GM19438 (cell line): ENCODE data around the gene YAP1.
"Not testable (repeated sequence)": the region's sequence is repeated elsewhere in the genome, so short reads cannot be mapped to it uniquely, and the experiment has no call there.

ENCODE experiments used
- ATAC-seq: cut with Tn5 transposase; IDR thresholded peaks from one replicate; pipeline ENCODE4 v1.9.1; 2021; ENCODE audit warnings: low read depth; ENCODE audit not compliant: unreplicated experiment

Gene YAP1

DNA sequence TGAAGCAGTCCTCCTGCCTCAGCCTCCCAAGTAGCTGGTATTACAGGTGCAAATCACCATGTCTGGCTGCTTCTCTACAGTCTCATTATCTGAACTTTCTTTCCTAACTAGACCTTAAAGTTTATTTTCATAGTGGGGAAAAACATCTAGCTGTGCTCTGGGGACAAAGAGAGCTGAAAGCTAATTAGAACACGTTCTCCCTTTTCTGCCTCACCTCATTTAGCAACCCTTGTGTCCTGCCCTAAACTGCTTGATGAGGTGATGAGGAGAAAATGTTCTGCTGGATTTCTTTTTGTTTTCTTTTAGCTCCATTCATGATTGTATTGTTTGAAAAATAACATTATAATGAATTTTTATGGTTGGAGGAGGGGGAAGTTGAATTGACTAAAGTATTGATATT, 84.7 kb downstream of the YAP1 start:
- ATAC-seq: no peak

DNA sequence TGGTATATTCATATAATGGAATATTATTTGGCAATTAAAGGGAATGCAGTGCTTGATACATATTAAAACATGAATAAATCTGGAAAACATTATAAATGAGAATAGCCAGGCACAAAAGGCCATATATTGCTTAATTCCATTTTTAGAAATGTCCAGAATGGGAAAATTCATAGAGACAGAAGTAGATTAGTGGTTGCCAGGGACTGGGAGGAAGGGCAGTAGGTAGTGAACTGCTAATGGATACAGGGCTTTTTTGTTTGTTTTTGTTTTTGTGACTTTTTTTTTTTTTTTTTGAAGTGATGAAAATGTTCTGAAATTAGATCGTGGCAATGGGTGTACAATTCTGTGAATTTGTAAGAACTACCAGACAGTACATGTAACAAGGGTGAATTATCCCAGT, 86.1 kb downstream of the YAP1 start:
- no peak for ATAC-seq

DNA sequence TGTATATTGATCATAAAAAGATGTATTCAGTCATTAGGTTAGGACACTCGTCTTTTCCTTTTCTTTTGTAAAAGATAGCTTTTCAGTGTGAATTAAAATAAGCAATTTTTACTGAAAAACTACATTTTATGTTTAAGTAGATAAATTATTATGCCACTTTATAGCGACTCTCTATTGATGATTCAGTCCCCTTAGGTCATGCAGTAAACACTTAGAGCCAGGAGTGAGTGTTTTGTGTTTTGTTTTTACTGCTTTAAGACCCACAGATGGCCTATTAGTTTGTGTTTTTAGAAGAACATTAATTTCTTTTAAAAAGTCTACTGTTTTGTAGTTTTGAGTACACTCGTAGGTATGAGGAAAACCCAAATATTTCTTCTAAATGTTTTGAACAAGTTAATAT, 86.6 kb downstream of the YAP1 start:
- no peak for ATAC-seq

DNA sequence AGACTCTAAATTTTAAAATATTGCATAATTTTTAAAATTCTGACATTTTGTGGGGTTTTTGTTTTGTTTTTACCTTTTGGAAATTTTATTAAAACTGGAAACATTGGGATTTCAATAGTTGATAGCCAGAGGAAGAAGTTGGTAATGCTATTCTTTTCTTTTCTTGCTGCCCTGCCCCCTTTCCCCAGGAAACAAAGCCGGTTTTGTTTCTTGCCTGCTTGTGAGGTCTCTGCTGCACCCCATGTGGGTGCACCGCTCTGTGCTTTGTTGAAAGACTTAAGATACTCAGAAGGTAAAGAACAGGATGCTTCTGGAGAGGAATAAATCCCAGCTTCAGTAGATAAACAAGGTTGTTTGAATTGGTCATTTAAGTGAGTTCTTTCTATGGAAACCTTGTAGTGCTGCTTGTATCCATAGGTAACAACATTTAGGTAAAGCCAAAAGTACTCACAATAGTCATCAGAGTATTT, 87.5 kb downstream of the YAP1 start:
- ATAC-seq: no peak

DNA sequence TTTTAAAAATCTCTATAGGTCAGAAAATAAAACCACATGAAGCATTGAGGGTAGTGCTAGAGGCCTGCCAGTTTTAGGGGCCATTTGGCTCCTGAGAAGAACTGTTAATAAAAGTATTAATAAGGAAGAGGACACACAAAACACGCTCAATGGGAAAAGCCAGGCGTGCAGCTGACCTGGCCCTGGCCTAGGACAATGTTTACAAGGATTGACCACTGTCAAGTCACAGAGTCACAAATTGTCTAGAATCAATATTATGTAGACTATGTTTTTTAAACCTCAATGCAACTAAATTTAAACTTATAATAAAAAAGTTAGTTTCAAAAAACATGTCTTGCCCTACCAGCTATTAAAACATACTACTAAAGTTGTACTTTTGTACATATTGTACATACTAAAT, 89.4 kb downstream of the YAP1 start:
- no peak for ATAC-seq

DNA sequence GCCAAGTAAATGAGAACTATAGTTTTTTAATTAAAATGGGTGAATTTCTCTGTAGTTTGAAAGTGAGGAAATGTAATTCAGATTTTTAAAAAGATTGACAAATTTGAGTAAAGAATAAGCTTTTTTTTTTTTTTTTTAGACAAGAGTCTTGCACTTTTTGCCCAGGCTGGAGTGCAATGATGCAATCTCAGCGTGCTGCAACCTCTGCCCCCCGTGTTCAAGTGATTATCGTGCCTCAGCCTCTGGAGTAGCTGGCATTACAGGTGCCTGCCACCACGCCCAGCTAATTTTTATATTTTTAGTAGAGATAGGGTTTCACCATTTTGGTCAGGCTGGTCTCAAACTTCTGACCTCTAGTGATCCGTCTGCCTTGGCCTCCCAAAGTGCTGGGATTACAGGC, 90.1 kb downstream of the YAP1 start:
- ATAC-seq: not testable (repeated sequence)

DNA sequence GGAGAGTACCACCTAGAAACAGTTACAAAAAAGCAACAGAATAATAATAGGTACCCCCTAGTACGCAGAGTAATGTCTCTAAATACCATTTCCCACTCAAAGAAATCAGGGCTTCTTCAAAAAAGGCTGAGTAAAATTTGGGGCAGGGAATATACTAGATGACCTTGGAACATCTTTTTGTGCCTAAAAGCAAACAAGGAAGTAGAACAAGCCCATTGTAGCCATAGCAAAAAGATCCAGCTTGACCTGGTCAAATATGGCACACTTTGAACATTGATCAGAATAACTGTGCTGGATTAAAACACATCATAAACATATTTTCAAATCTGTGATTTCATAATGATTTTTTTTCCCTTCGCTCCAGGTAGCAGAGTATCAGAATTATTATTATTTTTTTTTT, 91.5 kb downstream of the YAP1 start:
- ATAC-seq: no peak

DNA sequence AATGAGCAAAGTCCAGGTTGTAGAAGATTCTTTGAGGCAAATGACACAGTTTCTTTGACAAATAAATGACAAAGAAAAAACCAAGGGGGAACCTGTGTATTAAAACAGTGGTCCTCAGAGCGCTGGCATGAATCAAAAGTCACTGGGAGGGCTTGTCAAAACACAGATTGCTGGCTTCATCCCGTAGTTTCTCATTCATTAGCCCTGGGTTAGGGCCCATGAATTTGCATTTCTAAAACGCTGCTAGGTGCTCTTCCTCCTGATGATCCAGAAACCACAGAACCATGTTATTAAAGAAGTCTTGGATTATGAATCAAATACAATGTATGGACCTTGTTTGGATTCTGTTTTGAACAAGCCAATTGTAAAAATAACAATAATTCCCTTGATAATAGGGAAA, 92.7 kb downstream of the YAP1 start:
- ATAC-seq: no peak

DNA sequence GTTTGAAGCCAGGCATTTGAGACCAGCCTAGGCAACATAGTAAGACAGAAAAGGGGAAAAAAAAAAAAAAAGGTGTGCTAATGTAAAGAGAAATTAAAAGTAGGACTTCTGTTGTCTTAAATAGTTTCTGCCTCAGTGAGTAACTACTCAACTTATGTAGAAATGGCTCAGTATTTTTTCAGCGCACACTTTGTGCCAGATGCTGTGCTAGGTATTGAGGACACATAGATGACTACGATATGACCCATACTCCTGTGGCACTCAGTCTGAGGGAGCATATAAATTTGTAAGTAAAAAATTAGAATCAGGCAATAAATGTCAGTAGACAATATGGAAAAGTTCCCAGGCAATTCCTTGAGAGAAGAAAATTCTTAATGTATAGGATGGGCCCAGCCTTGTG, 93.9 kb downstream of the YAP1 start:
- no peak for ATAC-seq

DNA sequence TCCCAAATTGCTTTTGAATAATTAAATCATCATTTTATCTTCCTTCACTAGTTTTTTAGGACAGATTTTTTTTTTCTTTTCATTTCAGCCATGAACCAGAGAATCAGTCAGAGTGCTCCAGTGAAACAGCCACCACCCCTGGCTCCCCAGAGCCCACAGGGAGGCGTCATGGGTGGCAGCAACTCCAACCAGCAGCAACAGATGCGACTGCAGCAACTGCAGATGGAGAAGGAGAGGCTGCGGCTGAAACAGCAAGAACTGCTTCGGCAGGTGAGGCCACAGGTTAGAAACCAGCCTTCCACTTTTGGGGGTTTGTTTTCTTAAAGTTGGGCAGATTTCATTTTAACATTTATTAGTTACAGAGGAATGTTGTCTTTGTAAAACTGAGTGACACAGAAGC, 95.6 kb downstream of the YAP1 start:
- no peak for ATAC-seq

DNA sequence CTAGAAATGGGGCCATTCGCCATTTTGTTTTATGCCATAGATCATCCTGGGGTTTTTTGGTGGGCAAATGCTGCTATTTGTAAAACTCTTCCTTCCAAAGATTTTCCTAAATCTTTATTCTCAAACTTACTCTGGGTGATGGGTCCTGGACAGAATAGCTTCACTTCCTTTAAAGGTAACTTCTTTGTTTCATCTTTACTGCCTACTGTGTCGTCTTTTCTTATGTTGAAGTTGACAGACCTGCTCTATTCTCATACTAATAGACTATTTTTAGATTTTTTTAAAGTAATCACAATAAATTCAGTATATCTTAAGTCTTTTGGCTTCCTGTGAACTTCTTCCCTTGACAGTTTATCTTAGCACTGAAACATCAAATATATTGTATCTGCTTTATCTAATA, 98.6 kb downstream of the YAP1 start:
- ATAC-seq: no peak

DNA sequence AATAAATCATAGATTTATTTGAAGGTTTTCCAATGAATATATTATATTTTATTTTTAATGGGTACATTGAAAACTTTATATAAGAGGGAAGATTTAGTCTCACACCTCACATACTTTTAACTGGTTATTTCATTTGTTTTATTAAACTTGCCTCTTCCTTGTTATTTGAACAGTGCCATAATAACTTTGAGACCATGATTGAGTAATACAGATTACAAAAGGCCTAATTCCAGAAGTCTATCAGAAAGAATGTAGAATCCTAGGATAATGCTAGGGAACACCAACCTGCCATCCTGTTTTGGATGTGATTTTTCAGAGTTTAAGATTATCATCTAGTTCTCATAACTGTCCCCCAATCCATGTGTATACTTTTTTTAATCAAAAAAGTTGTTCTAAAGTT, 104.4 kb downstream of the YAP1 start:
- no peak for ATAC-seq

DNA sequence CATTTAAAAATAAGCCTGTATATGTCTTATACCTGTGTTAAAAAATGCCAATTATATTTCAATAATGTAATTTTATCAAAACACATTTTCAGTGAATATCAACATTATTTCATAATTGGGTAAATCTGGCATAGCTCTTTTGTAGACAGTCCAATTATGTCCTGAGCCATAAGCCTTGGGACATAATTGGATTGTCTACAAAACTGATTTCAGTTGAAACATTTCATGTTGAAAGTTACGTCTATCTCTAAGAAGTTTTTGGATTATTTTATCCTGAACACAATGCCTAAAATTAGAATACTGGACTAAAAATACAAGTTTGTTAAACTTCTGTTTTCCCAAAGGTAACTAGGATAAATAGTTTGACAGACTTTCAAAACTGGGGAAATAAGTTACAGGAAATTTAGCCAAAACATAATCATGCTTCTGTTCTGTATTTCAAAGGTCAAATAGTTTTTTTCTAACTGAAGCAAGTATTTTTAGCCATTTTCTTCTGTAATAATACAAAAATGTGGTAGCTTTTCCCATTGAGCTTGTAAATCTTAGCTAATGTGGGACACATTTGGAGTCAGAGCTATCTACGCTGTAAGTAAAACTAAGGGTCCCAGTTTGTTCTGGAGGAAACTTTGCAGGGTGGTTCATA, 106.3 kb downstream of the YAP1 start:
- ATAC-seq: no peak

DNA sequence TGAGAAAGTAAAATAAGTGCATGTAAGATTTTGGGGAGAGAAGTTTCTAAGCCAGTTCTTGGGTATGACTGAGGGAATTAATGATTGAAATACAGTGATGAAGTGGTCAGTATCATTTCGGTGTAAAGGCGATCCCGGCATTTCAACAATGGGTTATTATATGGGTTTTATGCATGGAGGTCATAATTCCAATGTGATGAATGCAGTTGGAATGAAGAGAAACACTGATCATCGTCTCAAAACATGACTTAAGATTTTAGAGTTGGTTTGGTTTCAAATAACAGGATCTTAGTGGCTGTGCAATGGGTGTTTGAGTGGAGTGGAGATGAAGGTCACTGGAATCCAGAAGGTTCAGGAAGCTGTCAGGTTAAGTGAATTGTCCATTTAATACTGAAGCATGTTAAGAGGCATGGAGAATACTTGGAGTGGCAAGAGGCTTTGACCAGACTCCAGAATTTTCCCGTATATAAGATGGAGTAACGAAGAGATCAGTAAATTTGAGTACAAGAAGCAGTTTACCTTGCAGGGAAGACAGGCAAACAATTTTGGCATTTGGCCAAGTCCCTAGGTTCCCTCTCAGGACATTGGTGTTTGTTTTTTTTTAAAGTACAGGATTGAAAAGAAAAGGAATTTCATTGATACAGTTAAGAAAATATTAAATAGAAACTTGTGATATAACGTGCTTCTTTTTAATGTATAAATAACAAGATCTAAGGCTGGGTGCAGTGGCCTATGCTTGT, 110.7 kb downstream of the YAP1 start:
- ATAC-seq: no peak

DNA sequence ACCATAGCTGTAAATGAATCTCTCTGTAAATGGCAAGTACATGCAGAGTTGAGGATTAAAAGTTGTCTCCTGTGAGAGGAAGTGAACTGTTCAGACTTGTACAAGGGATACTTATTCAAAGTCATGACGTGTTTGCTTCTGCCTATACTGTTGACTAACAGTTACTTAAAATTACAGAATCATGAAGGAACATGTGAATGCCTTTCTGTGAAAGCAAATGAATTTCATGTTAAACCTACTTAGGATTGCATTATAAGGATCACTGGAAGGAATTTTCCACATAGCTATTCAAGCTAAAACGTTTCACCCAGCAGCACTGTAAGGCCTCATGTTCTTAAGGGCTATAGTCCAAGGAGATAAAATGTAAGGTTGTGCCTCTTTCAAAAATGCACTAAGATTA, 113.6 kb downstream of the YAP1 start:
- no peak for ATAC-seq

DNA sequence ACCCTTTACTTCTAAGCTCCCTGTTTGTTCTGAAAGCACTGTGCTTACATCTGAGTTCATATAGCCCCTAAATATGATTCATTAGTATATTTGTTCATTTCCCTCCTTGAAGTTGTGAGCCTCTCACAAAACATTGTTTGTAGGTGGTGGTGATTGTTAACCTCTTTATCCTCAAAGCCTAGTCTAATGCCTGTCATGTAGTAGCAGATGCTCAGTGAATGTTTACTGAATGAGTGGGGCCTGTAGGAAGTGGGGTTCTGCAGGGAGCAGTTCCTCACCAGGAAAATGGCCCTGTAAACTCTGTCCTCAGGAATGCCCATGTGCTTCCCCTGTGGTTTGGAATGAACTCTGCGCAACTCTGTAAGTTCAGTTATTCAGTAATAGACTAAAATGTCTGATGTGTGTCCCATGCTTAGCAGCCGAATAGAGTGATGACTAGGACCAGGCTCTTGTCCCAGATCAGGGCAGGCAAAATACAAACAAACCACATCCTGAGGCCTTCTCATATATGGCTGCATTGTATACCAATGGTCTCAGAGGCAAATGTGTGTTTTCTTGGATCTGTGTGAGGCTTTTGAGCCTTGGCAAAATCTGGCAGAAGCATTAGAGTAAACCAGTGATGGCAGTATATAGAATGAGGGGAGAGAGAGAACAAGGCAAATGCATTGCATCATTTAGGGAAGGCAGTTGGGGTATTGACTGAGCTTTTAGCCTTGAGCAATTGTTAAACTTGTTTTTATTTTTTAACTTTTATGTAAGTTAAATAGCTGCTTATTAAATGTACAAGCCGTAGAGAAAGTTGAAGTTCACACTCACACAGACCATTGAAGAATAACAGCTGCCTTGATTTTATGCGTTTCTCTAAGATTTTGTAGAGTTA, 115.7 kb downstream of the YAP1 start:
- no peak for ATAC-seq

DNA sequence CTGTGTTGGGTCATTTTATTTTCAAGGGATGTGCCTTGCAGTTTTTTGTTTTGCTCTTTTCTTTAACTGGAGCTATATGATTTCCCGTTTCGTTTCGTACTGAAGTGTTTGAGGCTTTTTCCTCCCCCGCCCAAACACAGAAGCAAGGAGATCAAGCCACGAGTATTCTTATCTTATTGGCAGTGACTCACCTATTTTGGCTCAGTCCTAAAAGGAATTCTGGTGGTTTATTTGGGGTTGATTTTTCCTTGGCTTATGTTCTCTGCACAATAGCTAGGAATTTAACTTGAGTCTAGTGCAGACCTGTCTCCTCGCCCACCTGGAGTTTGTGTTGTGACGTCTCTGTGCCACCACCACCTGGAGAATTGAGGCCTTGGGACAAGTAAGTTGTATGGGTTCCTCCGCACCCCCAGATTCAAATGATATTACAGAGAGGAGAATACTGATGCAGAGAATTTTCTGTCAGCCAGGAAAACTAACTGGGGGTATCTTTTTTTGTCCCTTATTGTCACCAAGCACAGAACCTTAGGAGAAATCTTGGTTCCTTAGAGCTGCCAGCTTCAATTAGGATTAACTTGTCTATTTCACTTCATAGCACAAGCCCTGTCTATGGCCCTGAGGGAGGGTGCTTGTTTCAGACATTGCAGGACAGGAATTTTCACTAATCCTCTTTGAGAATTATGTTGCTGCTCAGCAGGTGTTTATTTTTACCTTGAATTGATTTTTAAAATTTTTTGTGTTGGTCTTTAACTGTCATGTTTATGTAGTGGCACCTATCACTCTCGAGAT, 116.6 kb downstream of the YAP1 start:
- no peak for ATAC-seq

DNA sequence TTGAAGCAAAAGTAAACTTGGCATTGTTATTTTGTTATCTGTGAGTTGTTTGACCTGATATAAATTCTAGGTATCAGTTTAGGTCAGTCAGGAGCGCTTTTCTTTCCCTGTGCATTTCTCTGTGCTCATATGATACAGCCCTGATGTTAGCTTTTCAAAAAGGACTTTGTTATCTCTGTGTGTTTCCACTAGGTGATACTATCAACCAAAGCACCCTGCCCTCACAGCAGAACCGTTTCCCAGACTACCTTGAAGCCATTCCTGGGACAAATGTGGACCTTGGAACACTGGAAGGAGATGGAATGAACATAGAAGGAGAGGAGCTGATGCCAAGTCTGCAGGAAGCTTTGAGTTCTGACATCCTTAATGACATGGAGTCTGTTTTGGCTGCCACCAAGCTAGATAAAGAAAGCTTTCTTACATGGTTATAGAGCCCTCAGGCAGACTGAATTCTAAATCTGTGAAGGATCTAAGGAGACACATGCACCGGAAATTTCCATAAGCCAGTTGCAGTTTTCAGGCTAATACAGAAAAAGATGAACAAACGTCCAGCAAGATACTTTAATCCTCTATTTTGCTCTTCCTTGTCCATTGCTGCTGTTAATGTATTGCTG, 119.4 kb downstream of the YAP1 start:
- ATAC-seq: no peak

DNA sequence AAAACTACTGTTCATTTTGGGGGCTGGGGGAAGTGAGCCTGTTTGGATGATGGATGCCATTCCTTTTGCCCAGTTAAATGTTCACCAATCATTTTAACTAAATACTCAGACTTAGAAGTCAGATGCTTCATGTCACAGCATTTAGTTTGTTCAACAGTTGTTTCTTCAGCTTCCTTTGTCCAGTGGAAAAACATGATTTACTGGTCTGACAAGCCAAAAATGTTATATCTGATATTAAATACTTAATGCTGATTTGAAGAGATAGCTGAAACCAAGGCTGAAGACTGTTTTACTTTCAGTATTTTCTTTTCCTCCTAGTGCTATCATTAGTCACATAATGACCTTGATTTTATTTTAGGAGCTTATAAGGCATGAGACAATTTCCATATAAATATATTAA, 119.9 kb downstream of the YAP1 start:
- ATAC-seq: no peak

DNA sequence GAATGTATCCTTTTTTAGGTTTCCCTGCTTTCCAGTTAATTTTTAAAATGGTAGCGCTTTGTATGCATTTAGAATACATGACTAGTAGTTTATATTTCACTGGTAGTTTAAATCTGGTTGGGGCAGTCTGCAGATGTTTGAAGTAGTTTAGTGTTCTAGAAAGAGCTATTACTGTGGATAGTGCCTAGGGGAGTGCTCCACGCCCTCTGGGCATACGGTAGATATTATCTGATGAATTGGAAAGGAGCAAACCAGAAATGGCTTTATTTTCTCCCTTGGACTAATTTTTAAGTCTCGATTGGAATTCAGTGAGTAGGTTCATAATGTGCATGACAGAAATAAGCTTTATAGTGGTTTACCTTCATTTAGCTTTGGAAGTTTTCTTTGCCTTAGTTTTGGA, 120.7 kb downstream of the YAP1 start:
- ATAC-seq: no peak
